Non-pigmented ciliary epithelial cell (primary cell): Measurements from ENCODE around the gene SEMA4G.

Source experiments
- DNase-seq: peaks from one replicate; pipeline ENCODE4 v3.0.0-alpha.2; 2010; ENCODE audit warnings: low read depth

SEMA4G gene

GRCh38 chr10:100969187-100970075 lies at the start of gene SEMA4G:
SEMA4G (plus strand) TSS chr10:100969504; CDS start chr10:100972913, 3,409 bp downstream.
- DNase-seq, result no peak

GRCh38 chr10:100923580-100923979 lies 45.7 kb upstream of the SEMA4G start:
- no peak for DNase-seq

- no peak for DNase-seq
Observed at GRCh38 chr10:100927266-100927665, 42.0 kb upstream of the SEMA4G start.

- no peak for DNase-seq
Observed at GRCh38 chr10:100928039-100928438, 41.3 kb upstream of the SEMA4G start.

- no peak for DNase-seq
Observed at GRCh38 chr10:100930368-100930767, 38.9 kb upstream of the SEMA4G start.

GRCh38 chr10:100934084-100934659 lies 35.1 kb upstream of the SEMA4G start:
- no peak for DNase-seq

GRCh38 chr10:100939763-100940344 lies 29.4 kb upstream of the SEMA4G start:
- peak; percentile 14 for DNase-seq

GRCh38 chr10:100942229-100942628 lies 27.1 kb upstream of the SEMA4G start:
- DNase-seq, result no peak

- no peak for DNase-seq
Observed at GRCh38 chr10:100943508-100943907, 25.8 kb upstream of the SEMA4G start.

- no peak for DNase-seq
Observed at GRCh38 chr10:100945754-100946153, 23.6 kb upstream of the SEMA4G start.

- no peak for DNase-seq
Observed at GRCh38 chr10:100948916-100949315, 20.4 kb upstream of the SEMA4G start.

- no peak for DNase-seq
Observed at GRCh38 chr10:100960251-100960650, 9.1 kb upstream of the SEMA4G start.

- DNase-seq, result no peak
Observed at GRCh38 chr10:100962351-100963080, 6.8 kb upstream of the SEMA4G start.

- DNase-seq, result no peak
Observed at GRCh38 chr10:100963826-100964225, 5.5 kb upstream of the SEMA4G start.

GRCh38 chr10:100965820-100966219 lies 3.5 kb upstream of the SEMA4G start:
- DNase-seq, result no peak

GRCh38 chr10:100966887-100967286 lies 2.4 kb upstream of the SEMA4G start:
- no peak for DNase-seq

- no peak for DNase-seq
Observed at GRCh38 chr10:100967332-100967731, 2.0 kb upstream of the SEMA4G start.

GRCh38 chr10:100968062-100968736 lies 1.1 kb upstream of the SEMA4G start:
- DNase-seq, result no peak

- DNase-seq, result no peak
Observed at GRCh38 chr10:100968863-100969186, 479 bp upstream of the SEMA4G start.

- no peak for DNase-seq
Observed at GRCh38 chr10:100970076-100970913, 991 bp downstream of the SEMA4G start.
